ENCODE measurements around the gene HYAL2.
"Not testable (repeated sequence)": the region's sequence is repeated elsewhere in the genome, so short reads cannot be mapped to it uniquely, and the experiment has no call there.

HYAL2 gene

DNA sequence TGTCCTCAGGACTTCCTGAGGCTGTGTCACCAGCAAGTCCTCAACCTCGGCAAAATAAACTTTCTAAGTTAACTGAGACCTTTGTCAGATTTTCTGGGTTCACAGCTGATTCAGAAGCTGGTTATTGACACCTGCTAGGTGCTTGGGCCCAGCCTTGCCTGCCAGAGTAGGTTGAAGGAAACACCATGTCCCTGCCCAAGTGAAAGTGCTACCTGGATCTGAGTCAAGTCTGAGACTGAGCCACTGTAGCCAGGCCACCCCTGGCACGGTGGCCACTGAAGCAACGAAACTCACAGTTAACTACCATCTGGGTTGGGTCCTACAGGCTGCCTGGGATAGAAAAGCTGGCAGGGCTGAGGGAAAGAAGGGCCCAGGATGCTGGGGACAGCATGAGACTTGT, 8.2 kb downstream of the HYAL2 start:
- POLR2A ChIA-PET = interaction anchor here (1.1 kb wide), 1 partner anchor 10 kb away, joined by 3 read pairs; no protein-coding TSS in a partner anchor
- TF ChIP-seq, protein P1, sequence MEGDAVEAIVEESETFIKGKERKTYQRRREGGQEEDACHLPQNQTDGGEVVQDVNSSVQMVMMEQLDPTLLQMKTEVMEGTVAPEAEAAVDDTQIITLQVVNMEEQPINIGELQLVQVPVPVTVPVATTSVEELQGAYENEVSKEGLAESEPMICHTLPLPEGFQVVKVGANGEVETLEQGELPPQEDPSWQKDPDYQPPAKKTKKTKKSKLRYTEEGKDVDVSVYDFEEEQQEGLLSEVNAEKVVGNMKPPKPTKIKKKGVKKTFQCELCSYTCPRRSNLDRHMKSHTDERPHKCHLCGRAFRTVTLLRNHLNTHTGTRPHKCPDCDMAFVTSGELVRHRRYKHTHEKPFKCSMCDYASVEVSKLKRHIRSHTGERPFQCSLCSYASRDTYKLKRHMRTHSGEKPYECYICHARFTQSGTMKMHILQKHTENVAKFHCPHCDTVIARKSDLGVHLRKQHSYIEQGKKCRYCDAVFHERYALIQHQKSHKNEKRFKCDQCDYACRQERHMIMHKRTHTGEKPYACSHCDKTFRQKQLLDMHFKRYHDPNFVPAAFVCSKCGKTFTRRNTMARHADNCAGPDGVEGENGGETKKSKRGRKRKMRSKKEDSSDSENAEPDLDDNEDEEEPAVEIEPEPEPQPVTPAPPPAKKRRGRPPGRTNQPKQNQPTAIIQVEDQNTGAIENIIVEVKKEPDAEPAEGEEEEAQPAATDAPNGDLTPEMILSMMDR (IDR thresholded peaks at IDR 0.05; ENCODE audit: control extremely low read depth, extremely low read depth, low read depth, missing control alignments) = no peak
- CTCF ChIA-PET = interaction anchor here (1.0 to 2.5 kb wide), 3 partner anchors 9 to 16 kb away, joined by 3 to 18 read pairs (median 5); partner anchors contain the start of gene HYAL2
- DNase-seq (ENCODE audit: extremely low spot score) = no peak

- POLR2A ChIA-PET; CTCF ChIA-PET; DNase-seq (ENCODE audit: extremely low spot score): not testable (repeated sequence)
Measured at GRCh38 chr3:50312041-50312440, 10.5 kb downstream of the HYAL2 start.

DNA sequence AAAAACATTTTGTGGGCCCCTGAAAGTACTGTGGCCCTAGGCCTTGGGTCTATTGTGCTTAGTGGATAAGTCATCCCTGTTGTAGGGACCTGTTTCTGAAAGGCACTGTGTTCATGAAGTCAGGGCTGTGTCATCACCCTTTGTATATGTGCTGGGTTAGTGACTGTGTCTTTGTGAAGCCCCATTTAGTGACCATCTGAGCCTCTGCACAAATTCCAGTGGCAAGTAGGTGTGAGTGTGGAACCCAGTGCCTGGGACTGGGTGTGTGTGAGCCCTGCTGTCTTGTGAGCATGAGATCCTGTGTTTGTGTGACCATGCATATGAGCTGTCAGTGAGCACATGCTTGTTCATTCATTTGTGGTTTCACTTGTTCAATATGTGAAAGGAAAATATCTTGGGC, 17.9 kb downstream of the HYAL2 start:
- DNase-seq (ENCODE audit: extremely low spot score) = no peak
- CTCF ChIA-PET = interaction anchor here (1.6 to 3.6 kb wide), 3 partner anchors 9 to 19 kb away, joined by 4 to 16 read pairs (median 5); partner anchors contain the start of gene HYAL2

DNA sequence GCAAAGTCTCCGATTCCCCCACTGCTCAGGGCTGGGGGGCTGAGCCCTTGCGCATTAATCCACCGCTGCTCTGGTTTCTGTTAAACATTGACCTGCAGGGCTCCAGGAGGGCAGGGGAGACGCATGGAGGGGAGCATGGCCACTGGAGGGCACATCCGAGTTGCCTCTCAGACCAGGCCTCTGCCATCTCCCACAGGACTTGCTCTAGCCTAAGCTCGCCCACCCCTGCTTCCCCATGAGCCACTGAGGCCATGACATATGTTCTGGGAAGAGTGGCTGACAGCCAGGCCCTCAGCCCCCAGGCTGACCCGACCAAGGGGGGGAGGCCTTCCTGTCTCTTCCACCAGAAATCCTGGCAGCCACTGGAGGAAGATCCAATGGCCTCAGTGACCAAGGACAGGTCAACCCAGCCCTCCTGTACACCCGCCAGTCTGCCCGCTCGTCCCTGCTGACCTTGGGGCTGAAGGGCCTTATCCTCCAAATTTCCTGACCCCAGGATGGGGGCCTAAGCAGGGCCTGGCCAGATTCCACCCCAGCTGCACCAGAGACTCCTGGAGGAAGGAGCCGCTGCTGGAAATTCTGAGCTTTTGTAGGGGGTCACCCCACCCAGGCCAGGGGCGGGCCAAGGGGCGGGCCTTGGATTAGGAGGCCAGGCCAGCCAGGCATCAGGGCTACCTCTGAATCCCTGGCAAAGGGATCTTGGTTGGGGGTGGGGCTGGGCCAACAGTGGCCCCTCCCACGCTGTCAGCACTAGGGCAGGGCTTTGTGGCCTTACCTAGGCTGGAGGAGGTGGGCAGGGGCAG, 19.3 kb downstream of the HYAL2 start, which contains the start of gene HYAL1:
Gene HYAL1, minus strand, starts transcription at position 562 of the 803 bp plus-strand sequence. CDS start 618 bp downstream, outside the sequence.
- ChIA-PET CTCF (interaction anchor here (1.5 kb wide), 1 partner anchor 19 kb away, joined by 4 read pairs; the partner anchor contains the start of gene HYAL2), POLR2A (interaction anchor here (0.6 kb wide), 1 partner anchor 25 kb away, joined by 4 read pairs; no protein-coding TSS in a partner anchor)
- TF ChIP-seq, protein P1 (IDR thresholded peaks at IDR 0.05; ENCODE audit: control extremely low read depth, extremely low read depth, low read depth, missing control alignments) = no peak
- no peak for DNase-seq (ENCODE audit: extremely low spot score)

More for the DNA sequence above, 17.9 kb downstream of the HYAL2 start:
- TF ChIP-seq, protein P1 (IDR thresholded peaks at IDR 0.05; ENCODE audit: control extremely low read depth, extremely low read depth, low read depth, missing control alignments) = no peak
- POLR2A ChIA-PET = interaction anchor here (0.6 kb wide), 1 partner anchor 32 kb away, joined by 4 read pairs; no protein-coding TSS in a partner anchor

- no peak for DNase-seq (ENCODE audit: extremely low spot score)
- CTCF ChIA-PET = interaction anchor here (1.3 to 1.5 kb wide), 3 partner anchors 16 to 23 kb away, joined by 3 to 4 read pairs (median 3); partner anchors contain the start of genes HYAL2 and LSMEM2
- POLR2A ChIA-PET = interaction anchor here (0.6 kb wide), 1 partner anchor 26 kb away, joined by 4 read pairs; no protein-coding TSS in a partner anchor
- TF ChIP-seq, protein P1 (IDR thresholded peaks at IDR 0.05; ENCODE audit: control extremely low read depth, extremely low read depth, low read depth, missing control alignments) = no peak
Measured at GRCh38 chr3:50302095-50303012, 20.2 kb downstream of the HYAL2 start.

GRCh38 chr3:50300681-50301254, 21.8 kb downstream of the HYAL2 start:
- CTCF ChIA-PET = interaction anchor here (1.0 kb wide), 1 partner anchor 23 kb away, joined by 5 read pairs; no protein-coding TSS in a partner anchor
- TF ChIP-seq, protein P1 (IDR thresholded peaks at IDR 0.05; ENCODE audit: control extremely low read depth, extremely low read depth, low read depth, missing control alignments) = no peak
- POLR2A ChIA-PET = no interaction called here
- DNase-seq (ENCODE audit: extremely low spot score) = no peak
